HG02763 (cell line): Measurements from ENCODE around the gene PTPRM.

Source experiments
- ATAC-seq: cut with Tn5 transposase; IDR thresholded peaks from one replicate; pipeline ENCODE4 v1.9.1; 2021; ENCODE audit warnings: mild to moderate bottlenecking, moderate library complexity; ENCODE audit not compliant: unreplicated experiment

The PTPRM gene

DNA sequence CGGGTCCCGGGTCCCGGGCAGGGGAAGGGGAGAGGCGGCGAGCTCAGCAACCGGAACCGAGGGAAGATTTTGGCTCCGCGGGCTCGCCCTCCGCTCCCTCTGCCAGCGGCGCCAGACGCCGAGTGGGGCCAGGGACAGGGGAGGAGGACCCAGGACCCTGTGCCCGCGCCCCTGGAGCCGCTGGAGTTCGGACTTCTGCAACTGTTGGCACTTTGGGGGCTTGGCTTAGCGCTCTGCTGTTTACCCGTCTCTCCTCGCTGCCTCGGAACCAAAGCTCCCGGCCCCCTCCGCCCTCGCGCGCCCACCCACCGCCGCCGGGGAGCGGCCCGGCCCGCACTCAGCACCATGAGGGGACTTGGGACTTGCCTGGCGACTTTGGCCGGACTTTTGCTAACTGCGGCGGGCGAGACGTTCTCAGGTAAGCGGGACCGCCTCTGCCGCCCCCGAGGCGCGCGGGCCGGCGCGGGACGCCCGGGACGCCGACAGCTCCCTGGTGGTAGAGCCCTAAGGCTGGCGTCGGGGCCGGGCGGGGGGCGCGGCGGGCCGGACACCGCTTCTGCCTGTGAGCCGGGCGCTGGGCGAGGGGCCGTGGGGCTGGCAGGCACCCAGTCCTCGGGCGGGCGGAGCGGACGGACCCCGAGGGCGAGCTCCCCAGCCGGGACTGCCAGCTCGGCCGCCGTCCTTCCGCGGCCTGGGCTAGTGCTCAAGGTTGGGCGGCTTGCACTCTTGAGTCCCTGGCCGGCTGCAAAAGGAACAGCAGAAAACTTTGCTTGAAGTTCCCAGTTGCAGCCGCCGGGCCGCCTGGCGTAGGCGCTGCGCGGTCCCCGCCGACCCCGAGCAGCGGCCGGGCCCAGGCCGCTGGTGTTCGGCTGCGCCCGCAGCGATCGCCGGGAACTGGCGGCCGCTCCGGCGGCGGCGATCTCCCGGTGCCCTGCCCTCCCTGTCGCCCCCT lies 634 bp downstream of the PTPRM start:
- ATAC-seq = peak; percentile 2

DNA sequence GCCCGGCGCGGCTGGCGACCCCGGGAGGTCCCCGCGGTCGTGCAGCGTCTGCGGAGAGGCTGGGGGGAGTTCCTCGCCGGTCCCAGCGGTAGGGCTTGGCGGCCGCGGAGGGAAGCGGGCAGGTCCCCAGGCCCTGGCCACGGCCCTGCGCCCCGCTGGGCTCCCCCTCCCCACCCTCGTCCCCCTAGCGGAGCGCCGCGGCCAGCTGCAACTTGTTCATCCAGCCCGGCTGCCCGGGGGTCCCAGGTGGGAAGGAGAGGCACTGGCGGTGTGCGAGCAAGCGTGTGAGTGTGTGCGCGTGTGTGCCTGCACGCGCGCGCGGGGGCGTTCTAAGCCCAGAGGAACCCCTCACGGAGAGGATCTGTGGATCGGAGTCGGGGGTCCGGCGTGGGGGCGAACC lies 1.3 kb downstream of the PTPRM start:
- ATAC-seq = no peak

DNA sequence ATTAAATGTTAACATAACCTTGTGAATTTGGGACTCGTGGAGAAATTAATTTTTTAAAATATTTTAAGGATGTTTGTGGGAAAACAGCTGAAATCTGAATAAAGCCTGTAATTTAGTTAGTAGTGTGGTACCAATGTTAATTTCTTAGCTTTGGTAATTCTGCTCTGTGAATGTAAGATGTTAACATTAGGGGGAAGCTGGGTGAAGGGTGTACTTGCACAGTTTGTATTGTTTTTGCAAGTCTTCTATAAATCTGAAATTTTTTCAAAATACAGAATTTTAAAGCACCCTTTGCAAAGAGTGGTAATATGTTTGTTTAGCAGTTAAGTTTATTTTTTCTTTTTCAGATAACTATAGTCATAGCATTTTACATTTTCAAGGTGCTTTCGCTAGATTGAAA lies 4.5 kb downstream of the PTPRM start:
- no peak for ATAC-seq

DNA sequence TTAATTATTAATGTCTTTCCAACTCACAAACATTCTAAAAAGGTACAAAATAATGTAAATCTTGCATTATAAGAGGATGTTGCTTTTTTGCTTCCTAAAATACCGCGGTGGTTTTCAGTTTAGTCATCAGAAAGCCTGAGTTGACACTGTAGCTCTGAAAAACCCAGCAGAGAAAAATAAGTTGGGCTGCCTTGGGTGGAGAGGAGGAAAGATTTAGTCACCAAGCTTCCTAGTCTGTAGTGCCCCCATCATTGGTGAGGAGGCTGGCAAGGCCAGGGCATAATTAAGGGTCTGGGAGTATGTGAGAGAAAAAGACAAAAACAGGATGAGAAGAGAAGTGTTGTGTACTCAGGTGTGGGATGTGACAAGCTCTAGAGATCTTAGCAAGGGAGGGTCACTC lies 5.7 kb downstream of the PTPRM start:
- ATAC-seq = no peak

DNA sequence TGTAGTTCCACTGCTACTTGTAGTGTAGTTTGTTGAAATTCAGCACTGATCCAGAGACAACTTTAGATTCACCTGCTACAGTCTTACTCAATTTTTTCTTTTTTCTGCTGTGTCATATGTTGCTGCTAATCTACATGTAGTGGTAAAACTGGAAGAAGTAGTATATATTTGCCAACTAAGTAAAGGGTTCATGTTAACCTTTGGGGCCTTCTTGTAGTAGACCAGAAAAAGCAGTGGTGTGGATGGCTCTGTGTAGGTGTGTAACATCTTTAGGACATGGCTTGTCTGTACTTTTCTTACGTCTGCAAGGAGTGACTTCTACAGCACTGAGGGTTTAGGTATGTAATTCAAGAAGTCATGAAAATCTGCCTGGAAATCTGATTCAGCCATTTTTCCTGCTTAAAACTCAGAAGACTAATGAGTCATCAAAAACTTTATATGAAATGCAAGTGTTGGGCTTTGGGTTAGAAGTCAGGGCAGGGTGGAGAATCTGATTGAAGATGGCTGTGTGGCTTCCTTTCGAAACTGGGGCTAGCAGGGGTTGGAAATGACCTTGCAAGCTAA lies 8.4 kb downstream of the PTPRM start:
- ATAC-seq = no peak

DNA sequence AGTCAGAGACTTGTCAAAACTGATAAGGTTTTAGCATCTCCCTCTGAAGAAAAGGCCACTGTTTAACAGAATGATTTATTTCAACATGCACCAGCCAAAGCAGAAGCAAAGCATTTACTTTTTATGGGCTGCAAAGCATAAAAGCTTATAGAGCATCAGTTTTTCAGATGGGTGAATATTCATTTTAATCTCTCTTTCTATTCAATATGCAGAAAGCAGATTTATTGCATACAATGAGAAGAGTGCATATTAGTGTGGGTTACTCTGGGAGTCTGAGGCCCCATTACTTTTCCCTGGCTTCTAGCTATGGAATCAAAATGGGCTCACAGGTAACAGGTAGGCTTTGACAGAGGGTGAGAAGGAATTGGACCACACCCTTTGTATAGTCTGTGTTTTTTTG lies 9.0 kb downstream of the PTPRM start:
- ATAC-seq = no peak

DNA sequence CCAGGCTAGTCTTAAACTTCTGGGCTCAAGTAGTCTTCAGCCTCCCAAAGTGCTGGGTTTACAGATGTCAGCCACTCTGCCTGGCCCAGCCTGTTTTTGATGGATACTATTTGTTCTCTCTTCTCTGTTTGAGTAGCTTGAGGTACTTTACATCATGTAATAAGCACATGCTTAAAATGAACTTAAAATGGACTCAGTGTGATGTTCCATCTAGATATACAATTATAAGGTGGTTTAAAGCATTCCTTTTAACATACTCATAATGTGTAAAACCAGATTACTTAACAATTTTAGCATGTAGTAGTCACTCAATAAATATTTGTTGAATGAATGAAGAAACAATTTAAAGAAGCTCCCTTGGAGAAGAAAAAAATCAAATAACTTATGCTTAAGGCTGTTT lies 9.6 kb downstream of the PTPRM start:
- ATAC-seq = no peak

DNA sequence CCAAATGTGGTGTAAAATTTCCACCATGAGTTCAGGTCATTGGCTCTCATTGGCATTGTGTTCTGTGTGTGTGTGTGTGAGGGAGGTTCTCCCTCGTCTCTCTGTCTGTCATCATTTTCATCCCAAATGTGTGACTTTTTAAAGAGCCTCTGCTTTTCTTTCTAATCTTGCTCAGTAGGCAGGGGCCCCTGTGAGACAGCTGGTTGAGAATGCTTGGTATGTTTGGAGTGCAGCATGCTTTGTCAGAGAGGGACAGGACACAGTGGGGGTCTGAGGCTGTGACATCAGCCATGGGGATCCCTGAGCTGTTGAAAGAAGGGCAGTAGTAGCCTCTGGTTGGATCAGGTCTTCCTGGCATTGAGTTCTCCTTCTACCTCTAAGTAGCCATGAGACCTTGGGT lies 10.6 kb downstream of the PTPRM start:
- no peak for ATAC-seq

DNA sequence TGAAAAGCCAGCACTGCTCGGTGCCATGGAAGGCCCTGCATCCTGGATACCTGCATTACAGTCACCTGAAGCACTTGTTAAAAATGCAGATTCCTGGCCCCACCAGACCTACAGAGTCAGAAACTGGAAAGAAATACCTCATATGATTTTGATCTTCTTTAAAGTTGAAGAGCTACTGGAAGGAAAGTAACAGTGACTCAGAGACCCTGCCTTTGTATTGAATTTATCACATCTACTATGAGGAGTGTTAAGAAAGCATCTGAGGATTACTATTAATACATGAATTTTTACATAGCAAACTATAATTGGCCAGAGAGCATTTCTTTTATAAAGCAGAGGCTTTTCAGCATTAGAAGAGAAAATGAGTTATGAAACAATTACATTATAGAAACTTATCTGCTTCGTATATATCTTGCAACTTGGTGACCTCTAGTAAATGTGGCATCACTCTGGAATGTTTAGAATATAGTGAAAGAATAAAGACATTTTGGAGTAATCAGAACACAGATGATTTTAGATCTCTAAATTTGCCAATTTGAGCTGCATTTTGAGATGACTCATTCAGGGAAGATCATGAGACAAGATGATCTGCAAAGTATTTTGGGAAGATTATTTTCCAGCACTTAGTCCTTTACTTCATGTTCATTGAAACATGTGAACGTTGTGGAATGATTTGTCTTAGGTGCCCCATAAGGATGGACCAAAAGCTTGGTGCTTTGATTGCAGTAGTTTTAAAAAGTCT lies 12.2 kb downstream of the PTPRM start:
- no peak for ATAC-seq

DNA sequence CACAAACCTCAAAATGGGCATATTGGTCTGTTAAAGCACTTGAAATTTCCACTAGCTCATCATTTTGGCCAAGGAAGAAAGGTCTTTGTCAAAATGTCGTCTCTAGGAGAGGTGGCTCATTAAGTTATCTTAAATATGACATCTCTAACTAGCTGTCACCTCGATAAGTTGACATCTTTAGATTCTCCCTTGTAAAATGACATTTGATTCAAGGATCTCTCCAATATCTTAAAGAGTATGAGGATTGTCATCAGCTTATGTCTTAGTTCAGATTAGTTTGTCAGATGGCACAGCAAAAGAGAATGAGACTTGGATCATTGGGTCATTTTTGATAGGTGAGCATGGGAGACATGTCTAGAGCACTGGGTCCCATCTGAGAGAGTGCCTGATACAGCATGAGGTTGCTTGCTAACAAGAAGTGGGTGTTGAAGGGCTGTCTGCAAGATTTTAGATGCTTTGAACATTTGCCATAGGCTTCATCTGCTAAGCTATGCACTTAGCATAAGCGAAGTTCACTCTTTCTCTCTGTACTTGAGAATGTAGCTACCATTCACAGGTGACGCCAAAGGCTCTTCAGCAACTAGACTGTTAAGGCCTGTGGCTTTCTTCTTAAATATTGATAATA lies 12.9 kb downstream of the PTPRM start:
- ATAC-seq = no peak

DNA sequence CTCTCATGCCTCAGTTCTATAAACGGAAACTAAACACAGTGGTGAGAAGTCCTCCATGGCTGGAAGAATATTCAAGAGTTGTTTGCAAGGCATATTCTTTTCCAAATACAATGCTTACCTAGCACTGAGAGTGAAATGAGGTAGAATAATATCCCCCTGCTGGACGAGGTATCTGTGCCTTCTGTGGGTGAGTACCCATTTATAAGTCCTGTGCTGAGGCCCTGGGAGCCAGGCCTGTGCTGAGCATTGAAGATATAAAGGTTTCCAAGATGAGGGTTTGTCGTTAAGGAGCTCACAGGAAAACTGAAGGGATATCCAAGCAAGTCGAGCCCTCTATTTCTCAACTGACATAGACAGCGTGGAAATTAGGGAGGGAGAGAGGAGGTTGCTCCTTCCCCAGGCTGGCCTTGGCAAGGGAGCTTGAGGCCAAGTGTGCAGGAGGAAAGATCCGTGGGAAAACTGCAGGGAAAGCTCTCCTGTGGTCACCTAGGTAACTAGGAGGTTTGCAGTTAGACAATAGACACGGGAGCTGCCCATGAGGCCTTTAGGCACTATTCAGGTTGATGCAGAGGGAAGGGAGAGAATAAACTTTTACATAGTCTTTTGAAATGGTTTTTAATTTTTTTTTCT lies 17.6 kb downstream of the PTPRM start:
- no peak for ATAC-seq

DNA sequence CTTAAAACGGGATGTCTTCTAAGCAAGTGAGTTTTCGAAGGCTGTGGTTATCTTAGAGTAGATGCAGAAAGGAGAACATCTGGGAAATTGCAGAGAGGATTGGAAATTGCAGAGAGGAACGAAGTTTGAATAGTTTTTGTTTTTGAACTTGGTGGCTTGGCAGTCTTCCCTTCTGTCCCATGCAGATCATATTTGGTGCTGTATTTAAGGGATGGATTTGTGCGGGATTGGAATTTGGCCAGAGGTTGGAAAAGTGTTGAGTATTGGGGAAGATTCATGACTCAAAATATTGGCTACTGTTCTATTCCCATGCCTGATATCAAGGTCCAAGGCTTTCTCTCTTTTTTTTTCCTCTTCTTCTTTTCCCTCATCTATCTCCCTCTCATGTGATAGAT lies 18.2 kb downstream of the PTPRM start:
- ATAC-seq = no peak

DNA sequence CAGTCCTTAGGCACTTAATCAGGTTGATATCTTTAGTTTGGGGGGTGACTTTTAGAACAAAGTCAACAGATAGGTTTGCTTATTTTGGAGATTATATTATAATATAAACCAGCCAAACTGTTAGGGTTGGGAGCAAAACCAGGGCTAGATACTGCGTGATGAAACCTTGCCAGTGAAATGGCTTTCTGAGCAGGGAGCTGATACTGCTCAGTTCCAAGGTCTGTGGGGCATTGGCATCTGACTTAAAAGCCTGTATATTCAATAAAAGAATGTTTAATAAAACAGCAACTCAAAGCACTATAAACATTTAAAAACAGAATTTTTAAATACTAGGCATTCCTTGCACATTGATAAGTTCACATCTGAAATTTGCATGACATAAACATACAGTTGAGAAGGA lies 19.3 kb downstream of the PTPRM start:
- no peak for ATAC-seq

DNA sequence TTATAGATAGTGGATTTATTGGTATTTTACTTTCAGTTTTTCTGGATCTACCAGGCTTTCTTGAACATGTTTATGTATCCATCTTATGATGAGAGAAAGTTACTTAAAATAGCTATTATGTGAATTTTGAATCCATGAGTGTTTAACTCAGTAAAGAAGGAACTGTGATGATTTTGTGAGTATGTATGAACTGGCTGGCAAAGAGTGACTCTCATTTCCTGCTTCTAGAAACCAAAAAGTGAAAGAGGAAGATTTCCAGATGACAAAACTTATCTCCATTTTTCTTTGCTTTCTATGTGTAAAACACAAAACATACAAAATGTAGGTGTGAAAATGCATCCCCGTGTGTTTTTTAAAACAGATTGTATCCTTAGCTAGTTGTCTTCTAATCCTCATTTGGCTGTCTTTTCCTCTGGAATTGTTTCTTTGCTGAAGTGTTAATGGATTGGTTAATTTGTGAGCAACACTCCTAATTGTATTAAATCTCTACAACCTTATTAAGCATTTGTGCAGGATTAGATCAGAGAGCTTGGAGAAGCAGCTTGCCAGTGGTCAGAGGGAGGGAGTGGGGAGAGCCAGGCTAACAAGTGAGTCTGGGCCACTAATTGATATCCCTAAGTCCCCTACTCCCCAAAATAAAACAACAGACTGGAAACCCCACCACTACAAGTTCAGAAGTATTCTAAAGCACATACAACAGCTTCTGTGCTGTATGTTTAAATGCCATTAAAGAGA lies 23.9 kb downstream of the PTPRM start:
- ATAC-seq = no peak

DNA sequence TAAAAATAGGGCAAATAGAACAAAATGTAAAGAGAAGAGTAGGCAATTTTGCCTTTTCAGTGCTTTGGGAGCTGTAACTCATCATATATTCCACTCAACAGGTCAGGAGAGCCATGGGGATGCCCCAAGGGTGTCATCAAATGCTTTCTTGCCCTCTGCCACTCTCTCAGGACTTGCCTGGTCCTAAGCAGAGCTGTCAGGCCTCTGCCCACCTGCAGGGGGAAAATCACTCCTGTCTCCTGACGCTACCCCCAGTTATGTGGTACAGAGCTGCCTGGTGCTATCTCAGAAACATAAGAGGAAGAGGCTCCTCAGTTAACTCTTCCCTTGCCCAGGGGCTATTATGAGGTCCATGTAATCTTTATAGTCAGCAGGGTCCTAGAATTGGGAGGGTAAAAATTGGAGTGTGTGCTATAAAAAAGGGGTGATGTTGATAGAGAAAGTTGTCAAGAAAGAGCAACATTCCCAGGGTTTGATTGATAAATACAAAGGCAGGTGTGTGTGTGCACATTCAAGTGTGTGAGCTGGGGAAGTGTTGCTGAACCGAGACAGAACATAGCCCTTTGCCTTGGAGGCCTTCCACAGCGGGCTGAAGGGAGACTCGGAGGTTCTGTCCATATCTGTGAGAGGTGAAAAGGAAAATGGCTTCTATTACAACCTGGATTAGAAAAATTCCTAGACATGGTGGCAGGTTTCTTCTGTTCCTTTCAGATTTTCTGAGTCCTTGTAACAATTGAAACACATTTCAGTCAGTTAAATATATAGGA lies 25.4 kb downstream of the PTPRM start:
- no peak for ATAC-seq

DNA sequence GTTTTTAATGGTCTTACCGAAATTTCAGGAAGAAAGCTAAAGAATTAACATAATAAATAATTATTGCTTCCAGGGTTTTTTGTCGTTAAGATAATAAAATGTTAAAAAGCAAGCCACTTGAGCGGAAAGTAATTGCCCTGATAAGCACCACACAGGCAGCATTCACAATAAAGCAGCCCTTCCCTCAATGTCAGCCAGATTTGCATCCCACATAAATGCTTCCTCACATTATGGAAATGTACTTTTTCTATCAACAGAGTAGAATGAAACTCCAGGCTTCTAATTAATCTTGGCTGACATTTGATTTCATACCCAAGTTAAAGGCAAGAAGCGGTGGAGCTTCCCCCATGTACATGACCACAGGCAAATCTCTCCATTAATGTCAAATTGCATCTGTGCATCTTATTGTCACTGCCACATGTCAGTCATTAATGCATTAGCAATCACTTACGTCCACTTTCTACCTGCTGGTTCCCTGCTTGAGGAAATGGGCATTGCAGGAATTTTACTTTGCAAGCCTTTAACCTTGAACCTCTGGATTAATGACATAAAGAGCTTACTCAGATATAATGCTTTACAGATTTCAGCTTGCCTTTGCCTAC lies 26.2 kb downstream of the PTPRM start:
- ATAC-seq = no peak

DNA sequence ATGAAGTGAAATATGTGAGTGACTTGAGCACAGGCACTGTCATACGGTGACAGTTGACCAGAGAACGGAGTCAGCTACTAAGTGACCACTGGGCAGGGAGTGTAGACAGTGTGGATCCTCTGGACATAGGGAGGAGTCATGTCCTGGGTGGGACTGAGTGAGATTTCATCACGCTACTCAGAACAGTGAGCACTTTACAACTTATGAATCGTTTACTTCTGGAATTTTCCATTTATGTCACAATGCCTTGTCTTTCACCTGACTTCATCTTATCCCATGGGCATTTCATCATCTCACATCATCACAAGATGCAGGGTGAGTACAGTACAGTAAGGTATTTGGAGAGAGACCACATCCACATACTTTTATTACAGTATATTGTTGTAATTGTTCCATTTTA lies 29.0 kb downstream of the PTPRM start:
- no peak for ATAC-seq

DNA sequence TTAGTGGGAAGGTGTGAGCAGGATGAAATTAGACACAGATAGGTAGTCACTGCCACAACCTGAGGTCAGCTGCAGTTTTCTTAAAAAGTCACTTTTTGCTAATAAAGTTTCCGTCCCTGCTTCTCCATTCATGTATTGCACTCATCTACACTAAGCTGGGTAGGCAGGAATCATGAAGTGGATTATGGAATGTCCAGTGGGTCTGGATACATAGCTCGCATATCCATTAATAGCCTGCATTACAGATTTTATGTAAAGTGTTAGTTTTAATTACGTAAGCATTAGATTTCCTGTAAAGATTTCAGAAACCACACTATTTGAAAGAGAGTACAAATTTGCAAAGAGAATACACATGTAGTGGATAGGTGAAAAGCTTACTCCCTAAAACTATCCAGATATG lies 30.4 kb downstream of the PTPRM start:
- no peak for ATAC-seq
